ENCODE data around the gene CST5. TPM values are rescaled to one million over a fixed set of nuclear protein-coding genes. Genes with fewer than 3 reads are reported as not detected.
"Not testable (repeated sequence)": the region's sequence is repeated elsewhere in the genome, so short reads cannot be mapped to it uniquely, and the experiment has no call there.

Gene CST5, protein sequence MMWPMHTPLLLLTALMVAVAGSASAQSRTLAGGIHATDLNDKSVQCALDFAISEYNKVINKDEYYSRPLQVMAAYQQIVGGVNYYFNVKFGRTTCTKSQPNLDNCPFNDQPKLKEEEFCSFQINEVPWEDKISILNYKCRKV
- total RNA-seq (2014; rRNA removed; shearing (Covaris generic)): not detected in 2 replicates

GRCh38 chr20:23879328-23879798 is at the start of gene CST5:
CST5 (minus strand) TSS chr20:23879748; CDS start chr20:23879676, 72 bp downstream.
- DNase-seq (ENCODE audit: low read depth): no peak

DNA sequence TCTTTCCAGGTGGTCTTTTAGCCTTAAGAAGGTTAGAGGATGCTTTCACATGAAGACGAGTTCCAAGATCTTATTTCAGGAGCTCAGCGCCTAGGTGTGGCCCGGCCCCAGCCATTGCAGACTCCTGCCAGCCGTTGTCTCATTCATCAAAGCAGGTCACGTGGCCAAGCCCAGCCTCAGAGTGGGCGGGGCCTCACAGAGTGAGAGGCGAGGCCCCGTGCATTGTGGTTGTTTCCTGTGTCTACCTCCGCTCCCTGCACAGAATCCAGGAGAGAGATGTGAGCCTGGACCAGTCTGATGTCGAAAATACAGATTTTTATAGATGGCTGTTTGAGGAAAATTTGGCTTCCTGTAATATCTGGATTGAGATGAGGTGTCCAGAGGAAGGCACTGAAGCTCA is 49.2 kb upstream of the CST5 start:
- DNase-seq (ENCODE audit: low read depth): no peak

GRCh38 chr20:23928353-23928752 is 48.8 kb upstream of the CST5 start:
- no peak for DNase-seq (ENCODE audit: low read depth)

DNA sequence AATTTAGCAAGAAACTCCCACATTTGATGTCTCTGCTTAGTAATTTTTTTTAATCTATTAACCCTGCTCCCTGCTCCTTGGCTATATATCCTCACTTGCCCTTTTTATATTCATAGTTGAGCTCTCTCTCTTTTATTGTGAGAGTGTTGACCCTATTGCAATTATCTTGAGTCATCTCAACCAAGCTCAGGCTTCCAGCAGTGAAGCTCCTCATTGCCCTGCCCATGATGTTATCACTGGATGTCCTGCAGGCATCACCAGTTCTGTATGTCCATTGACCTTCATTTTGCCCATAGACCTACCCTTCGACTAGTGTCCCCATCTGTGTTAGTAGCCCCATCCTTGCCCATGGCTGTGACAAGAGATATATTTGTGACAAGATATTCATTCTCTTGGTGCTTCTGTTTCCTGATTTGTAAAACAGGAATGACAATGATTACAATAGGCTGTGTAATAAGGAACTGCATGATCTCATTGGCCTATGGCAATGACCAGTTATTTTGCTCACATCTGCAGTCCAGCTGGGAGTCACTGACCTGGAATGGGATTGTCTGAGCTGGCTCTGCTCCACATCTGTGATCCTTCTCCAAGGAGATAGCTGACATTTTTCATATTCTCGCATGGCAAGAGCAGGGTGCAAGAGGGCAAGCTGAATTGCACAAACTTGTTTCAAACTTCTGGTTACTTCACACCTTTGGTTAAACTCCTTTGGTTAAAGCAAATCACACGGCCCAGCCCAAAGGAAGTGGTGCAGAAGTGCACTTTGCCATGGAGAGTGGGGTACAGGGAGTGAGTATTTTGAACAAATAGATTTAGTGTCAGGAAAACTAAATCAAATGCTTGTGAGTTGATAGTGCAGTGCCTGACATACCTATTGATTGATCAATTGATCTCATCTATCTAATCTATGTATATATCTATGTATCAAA is 47.7 kb upstream of the CST5 start:
- peak; percentile 98 for DNase-seq (ENCODE audit: low read depth)

GRCh38 chr20:23926526-23926880 is 47.0 kb upstream of the CST5 start:
- no peak for DNase-seq (ENCODE audit: low read depth)

DNA sequence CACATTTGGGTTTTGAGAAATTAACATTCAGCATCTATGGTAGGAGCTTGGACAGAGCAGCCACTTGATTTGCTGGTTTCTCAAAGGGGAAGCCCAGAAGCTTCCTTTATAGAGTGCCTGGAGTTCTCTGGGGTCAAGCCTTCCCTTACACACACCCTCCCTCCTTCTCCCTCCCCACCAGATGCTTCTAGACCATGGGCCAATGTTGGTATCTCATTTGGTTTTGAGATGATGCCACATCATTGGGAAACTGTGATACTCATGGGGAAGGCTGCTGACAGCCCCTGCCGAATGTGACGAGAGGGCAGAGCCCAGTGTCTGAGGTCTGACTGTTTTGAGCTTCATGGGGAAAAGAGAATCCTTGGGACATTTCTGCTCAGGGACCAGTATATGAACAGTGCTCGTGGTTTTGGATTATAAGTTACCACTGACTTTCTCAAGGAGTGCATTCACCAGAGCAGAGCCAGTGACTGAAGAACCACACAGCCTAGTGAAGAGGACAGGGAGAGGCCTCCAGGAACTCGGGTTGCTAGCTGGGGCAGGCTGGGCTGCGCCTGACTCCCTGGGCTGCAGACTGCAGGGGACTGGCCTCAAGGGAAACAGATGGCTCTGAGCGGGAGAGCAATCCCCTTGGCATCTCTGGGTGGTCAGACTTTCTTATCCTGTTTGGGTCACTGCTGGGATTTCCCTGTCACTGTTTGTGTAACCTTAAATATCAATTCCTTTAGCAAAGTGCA is 46.4 kb upstream of the CST5 start:
- DNase-seq (ENCODE audit: low read depth): peak; percentile 92

- DNase-seq (ENCODE audit: low read depth): no peak
Observed at GRCh38 chr20:23924751-23925150, 45.2 kb upstream of the CST5 start.

GRCh38 chr20:23923891-23924435 is 44.4 kb upstream of the CST5 start:
- DNase-seq (ENCODE audit: low read depth): no peak

DNA sequence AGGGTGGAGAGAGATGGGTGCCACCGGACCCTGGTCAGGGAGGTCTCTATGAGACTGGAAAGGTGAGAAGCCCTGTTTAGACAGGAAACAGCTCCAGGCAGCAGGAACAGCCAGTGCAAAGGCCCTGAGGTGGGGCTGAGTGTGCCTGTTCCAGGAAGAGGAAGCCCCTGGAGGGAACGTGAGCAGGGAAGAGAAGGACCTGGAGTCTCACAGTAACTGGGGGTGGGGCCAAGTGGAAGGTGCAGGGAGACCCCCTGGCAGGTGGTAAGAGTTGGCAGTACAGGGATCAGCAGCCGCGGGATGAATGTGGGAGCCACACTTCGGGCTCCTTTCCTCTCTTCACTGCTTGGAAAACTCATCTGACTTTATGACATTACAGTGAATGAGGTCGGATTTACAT is 43.8 kb upstream of the CST5 start:
- no peak for DNase-seq (ENCODE audit: low read depth)

DNA sequence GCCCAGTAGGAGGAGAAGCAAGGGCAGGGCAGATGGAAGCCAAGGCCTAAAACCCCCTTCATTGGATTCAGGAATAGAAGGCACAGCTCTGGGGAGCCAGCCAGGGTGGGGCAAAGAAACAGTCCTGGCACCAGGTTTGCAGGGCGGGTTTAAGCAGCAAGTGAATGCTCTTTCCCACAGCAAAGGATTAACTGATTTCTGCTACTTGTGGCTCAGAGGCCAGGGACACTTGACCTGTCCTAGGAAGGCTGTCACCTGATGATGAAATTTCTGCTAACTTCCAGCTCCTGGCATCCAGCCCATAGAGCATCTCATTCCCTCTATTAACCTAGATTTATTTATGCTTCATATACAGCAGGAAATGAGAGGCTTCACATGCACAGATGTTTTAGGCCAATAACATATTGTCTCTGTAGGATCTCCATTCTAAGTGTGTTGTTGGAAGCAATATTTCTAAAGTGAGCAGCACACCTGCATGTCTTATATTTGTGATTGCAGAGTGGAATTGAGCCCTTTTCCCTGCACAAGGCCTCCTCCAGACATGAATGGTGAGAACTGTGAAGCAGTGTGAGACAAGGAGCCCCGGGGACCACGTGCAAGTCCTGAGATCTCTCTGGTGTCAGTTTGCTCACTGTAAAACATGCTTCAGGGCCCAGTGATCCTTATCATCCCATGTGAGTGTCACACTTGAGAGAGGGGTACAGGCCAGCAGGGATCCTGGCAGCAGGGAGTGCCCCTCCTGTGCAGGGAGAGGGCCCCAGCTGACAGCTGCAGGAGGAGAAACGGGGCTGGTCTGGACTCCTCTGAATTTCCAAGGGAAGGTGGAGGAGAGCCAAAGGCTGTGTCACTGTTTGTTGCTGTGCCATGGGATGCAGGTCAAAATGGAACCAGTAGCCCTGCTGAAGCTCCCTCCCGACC is 41.1 kb upstream of the CST5 start:
- DNase-seq (ENCODE audit: low read depth): peak; percentile 89

DNA sequence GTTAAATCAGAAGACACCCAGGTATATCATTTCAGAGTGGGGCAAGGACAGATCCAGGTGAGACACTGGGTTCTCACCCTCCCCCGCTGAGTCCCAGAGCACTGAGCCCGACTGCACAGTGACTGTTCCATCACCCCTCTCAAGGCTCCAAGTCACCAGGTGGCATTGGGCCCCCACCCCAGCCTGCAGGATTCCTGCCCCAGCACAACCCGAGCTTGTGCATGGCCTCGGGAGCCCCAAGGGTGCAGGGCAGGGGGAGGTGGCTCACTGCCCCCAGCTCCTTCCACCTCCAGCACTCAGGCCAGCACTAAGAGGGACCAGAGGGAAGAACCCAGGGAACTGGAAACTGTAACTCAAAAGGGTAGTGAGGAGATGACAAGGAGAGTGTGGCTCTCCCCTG is 39.3 kb upstream of the CST5 start:
- no peak for DNase-seq (ENCODE audit: low read depth)

- no peak for DNase-seq (ENCODE audit: low read depth)
Observed at GRCh38 chr20:23918101-23918862, 38.7 kb upstream of the CST5 start.

GRCh38 chr20:23917024-23917725 is 37.6 kb upstream of the CST5 start:
- DNase-seq (ENCODE audit: low read depth): no peak

DNA sequence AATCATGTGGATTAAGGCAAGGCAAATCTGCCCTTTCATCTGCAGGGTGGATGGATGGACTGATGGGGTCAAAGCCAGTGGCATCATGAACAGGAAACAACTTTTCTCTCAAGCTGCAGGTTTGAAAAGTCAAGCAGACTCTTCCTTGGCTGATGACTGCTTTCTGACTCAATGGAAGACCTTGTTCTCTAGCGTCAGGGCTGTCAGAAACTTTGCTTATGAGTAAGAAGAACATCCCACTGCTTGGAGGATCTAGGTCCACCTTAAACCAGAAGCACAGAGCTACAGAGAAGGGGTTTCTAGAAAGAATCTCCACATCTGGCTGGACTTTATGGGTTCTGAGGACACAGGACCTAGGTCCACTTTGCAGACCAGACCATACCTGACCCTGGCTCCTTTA is 36.3 kb upstream of the CST5 start:
- DNase-seq (ENCODE audit: low read depth): no peak

DNA sequence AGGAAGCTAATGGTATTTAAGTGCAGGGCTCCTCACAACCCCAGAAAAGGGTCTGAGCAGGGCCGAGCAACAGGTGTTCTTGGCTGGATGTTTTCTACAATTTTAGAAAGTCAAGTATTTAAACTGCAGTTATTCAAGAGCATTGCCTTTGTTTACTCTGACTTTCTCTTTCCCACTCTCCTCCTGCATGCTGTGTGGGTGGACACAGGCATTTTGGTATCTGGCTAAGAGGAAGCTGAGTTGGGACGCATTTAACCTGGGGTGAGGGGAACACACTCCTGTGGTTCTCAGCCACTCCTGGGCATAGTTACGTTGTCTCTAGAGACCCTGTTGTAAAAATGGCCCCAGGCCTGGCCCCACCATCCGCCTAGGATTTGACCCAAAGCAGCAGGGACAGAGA is 34.9 kb upstream of the CST5 start:
- not testable (repeated sequence) for DNase-seq (ENCODE audit: low read depth)

GRCh38 chr20:23910210-23910609 is 30.7 kb upstream of the CST5 start:
- no peak for DNase-seq (ENCODE audit: low read depth)

GRCh38 chr20:23909390-23909789 is 29.8 kb upstream of the CST5 start:
- DNase-seq (ENCODE audit: low read depth): no peak

DNA sequence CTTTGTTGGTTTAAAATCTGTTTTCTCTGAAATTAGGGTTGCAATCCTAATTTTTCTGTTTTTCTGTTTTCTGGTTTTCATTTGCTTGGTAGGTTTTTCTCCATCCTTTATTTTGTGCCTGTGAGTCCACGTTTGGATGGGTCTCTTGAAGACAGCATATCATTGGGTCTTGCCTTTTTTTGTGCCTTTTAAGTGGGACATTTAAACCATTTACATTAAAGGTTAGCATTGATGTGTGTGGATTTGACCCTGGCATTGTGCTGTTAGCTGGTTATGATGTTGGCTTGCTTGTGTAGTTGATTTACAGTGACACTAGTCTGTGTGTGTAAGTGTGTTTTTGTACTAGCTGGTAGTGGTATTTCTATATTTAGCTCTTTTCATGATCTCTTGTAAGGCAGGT is 28.0 kb upstream of the CST5 start:
- no peak for DNase-seq (ENCODE audit: low read depth)

GRCh38 chr20:23902396-23902795 is 22.8 kb upstream of the CST5 start:
- DNase-seq (ENCODE audit: low read depth): not testable (repeated sequence)

GRCh38 chr20:23890867-23891266 is 11.3 kb upstream of the CST5 start:
- DNase-seq (ENCODE audit: low read depth): not testable (repeated sequence)
